AG09319 (cell line): ENCODE measurements around the gene CHMP6.

Source experiments
- DNase-seq: peaks from one replicate; pipeline ENCODE4 v3.0.0-alpha.2; 2010; ENCODE audit warnings: low read depth; ENCODE audit errors: extremely low read depth
- CTCF ChIP-seq: IDR thresholded peaks from 2 replicates; pipeline ENCODE4 v1.5.1; 2011; ENCODE audit warnings: low read depth, mild to moderate bottlenecking, inconsistent platforms, low read length, moderate library complexity

CHMP6 gene

GRCh38 chr17:80951121-80952090 is 40.2 kb upstream of the CHMP6 start:
- TF ChIP-seq CTCF, result no peak
- no peak for DNase-seq

DNA sequence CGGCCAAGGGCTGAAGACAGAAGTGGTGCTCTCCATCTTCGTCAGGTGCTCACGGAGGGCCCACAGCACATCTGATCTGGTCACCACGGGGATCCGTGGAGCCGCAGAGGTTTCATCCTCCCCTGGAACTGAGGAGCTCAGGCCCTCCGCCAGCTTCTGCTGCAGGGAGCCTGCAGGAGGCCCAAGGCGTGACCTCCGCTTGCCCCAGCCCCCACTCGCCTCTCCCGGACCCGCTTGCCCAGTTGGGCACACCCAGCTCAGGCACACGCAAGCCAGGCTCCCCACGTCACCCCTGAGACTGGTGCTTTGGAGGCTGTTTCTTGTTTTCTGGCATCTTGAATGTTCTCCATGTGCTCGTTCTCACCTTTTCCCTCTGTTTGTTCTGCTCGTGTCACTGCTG is 39.4 kb upstream of the CHMP6 start:
- no peak for TF ChIP-seq CTCF

DNA sequence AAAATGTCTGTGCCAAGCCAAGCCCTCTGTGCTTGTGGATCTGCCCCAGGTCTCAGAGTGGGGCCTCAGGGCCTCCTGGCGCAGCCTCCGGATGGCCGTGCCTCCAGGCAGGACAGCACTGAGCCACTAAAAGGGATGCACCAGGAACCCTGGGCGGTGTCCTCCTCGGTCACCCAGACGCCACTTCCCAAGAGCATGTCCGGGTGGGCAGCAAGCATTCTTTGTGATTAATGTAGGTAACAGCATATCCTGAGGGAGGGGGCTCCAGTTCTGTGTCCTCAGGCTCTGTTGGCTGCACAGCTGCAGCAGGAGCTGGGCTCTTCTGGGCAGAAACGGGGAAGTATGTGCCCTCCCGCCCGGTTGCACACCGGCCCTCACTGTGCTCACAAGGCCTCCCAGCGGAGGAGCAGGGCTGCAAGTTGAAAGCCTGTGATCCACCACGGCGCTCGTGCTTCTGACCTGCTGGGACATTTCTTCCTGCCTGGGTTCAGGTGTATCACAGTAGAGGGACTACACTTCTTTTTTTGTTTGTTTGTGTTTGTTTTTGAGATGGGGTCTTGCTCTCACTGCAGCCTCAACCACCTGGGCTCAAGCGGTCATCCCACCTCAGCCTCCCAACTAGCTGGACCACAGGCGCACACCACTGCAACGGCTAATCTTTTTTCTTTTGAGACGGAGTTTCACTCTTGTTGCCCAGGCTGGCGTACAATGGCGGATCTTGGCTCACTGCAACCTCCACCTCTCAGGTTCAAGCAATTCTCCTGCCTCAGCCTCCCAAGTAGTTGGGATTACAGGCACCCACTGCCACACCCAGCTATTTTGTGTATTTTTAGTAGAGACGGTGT is 37.9 kb upstream of the CHMP6 start:
- DNase-seq, result no peak
- no peak for TF ChIP-seq CTCF

More for the DNA sequence above, 39.4 kb upstream of the CHMP6 start:
- DNase-seq, result no peak

- DNase-seq, result no peak
- no peak for TF ChIP-seq CTCF
These were observed 36.6 kb upstream of the CHMP6 start for GRCh38 chr17:80955078-80955477.

GRCh38 chr17:80955671-80956280 is 35.9 kb upstream of the CHMP6 start:
- no peak for DNase-seq
- TF ChIP-seq CTCF, result no peak

- TF ChIP-seq CTCF, result no peak
- DNase-seq, result no peak
These were observed 35.1 kb upstream of the CHMP6 start for GRCh38 chr17:80956321-80957190.
